OCI-LY7 (cell line): ENCODE data around the gene SELENOK.

Source experiments
- EZH2phosphoT487 ChIP-seq: fragments of 200-600 bp; sonication (generic); IDR thresholded peaks from 2 replicates; pipeline ENCODE4 v1.6.1; 2018; ENCODE audit warnings: low read depth, borderline replicate concordance, mild to moderate bottlenecking, mixed run types, antibody characterized with exemption, low read length, moderate library complexity, mixed read lengths
- TF ChIP-seq, protein P1 (sequence below): fragments of 200-600 bp; sonication (generic); conservative IDR thresholded peaks from 2 replicates; pipeline ENCODE4 v1.5.1; 2014; ENCODE audit warnings: mild to moderate bottlenecking, antibody characterized with exemption, low read length, moderate library complexity, mixed read lengths

DNA sequence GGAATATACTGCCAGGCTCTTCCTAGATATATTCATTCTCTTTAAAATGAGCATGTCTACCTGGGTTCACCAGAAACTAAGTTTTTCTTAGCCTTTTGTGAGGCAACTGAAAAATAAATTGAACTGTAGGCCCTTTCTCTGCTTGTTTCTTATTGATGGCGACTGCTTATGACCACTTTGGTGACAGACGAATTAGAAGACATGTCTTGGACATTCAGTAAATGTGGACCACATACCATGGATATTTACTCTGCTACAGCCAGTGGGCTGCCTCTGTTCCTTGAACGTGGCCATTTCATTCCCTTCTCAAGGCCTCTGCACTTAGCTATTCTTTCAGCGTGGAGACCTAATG lies 603 bp upstream of the SELENOK start:
- TF ChIP-seq, protein P1, sequence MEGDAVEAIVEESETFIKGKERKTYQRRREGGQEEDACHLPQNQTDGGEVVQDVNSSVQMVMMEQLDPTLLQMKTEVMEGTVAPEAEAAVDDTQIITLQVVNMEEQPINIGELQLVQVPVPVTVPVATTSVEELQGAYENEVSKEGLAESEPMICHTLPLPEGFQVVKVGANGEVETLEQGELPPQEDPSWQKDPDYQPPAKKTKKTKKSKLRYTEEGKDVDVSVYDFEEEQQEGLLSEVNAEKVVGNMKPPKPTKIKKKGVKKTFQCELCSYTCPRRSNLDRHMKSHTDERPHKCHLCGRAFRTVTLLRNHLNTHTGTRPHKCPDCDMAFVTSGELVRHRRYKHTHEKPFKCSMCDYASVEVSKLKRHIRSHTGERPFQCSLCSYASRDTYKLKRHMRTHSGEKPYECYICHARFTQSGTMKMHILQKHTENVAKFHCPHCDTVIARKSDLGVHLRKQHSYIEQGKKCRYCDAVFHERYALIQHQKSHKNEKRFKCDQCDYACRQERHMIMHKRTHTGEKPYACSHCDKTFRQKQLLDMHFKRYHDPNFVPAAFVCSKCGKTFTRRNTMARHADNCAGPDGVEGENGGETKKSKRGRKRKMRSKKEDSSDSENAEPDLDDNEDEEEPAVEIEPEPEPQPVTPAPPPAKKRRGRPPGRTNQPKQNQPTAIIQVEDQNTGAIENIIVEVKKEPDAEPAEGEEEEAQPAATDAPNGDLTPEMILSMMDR, result no peak
- no peak for TF ChIP-seq EZH2phosphoT487
